Esophagus squamous epithelium (tissue), 5 donors: ENCODE measurements around the gene SH3RF2. TPM values are rescaled to one million over a fixed set of nuclear protein-coding genes. Genes with fewer than 3 reads are reported as not detected.

ENCODE experiments used
- DNase-seq: peaks from one replicate; lab custom pipeline; 2025; lab: John Stamatoyannopoulos, UW
- H3K27ac ChIP-seq, 4 donors: fragments of 200-600 bp; sonication (generic); one replicate each; pipeline ENCODE4 v1.5.1; 2016 to 2019; ENCODE audit warnings: mild to moderate bottlenecking in 1 of 4
- H3K27me3 ChIP-seq, 4 donors: fragments of 200-600 bp; sonication (generic); 1 replicate in 3 of 4; 2 replicates in 1 of 4; pipeline versions ENCODE4 v1.5.1 to v1.6.0; 2017 to 2021; ENCODE audit warnings: antibody characterized with exemption in 1 of 4
- H3K36me3 ChIP-seq, 3 donors: fragments of 200-600 bp; sonication (generic); one replicate each; pipeline ENCODE4 v1.5.1; 2016 to 2019
- H3K4me1 ChIP-seq, 3 donors: fragments of 200-600 bp; sonication (generic); one replicate each; pipeline ENCODE4 v1.5.1; 2017 to 2019
- H3K4me3 ChIP-seq, 4 donors: fragments of 200-600 bp; sonication (generic); 1 replicate in 3 of 4; 2 replicates in 1 of 4; pipeline ENCODE4 v1.5.1; 2016 to 2019; ENCODE audit warnings: mild to moderate bottlenecking in 2 of 4, moderate library complexity in 1 of 4
- H3K9me3 ChIP-seq, 3 donors: fragments of 200-600 bp; sonication (generic); one replicate each; pipeline ENCODE4 v1.5.1; 2016 to 2019
- POLR2A ChIP-seq, 4 donors: fragments of 450-650 bp; IDR thresholded peaks; one replicate each; pipeline ENCODE4 v1.6.1; 2017; ENCODE audit warnings: antibody characterized with exemption in 4 of 4, mild to moderate bottlenecking in 4 of 4, moderate library complexity in 3 of 4
- WGBS, 2 donors: methylation state at CpG; one replicate each; pipeline ENCODE4 v1.1.5; 2018; 5-methylcytosine and 5-hydroxymethylcytosine counted together
- intact Hi-C: fragments of 100-400 bp; cut with DNase I; formaldehyde crosslinking; loops from one replicate; pipeline ENCODE4 v1.15.0; 2022
- total RNA-seq, 4 donors: library from RNA; depleted of rRNA; stranded (reverse); fragments of >200 nt; gene quantifications; one replicate each; pipeline ENCODE4 v1.1.0, GENCODE V29; 2016
- TF ChIP-seq, protein P1 (sequence below), 6 experiments: fragments of 450-650 bp in 4 of 6; fragments of 200-600 bp in 2 of 6; sonication (generic) in 2 of 6; IDR thresholded peaks; one replicate each; pipeline ENCODE4 v1.5.1; 2016 to 2019; ENCODE audit warnings: antibody characterized with exemption in 6 of 6, mild to moderate bottlenecking in 4 of 6, moderate library complexity in 4 of 6
- donor health status: DM: yes; HTN: yes; CAD: no.

SH3RF2 gene
- total RNA-seq, 4 donors from 2014 or later = 33.4 to 63.1 (median 59.1) TPM

GRCh38 chr5:145898171-145898570 is 38.2 kb upstream of the SH3RF2 start:
- no peaks in the 10 kb centered on the region for H3K9me3 ChIP-seq
- H3K27ac ChIP-seq = no peak overlapping the region
- no peak for DNase-seq
- no peaks in the 10 kb centered on the region for H3K27me3 ChIP-seq
- H3K4me3 ChIP-seq = no peak overlapping the region
- no peaks in the 10 kb centered on the region for H3K36me3 ChIP-seq
- H3K4me1 ChIP-seq = no peaks in the 10 kb centered on the region
- TF ChIP-seq POLR2A (IDR thresholded peaks at IDR 0.05) = no peak
- TF ChIP-seq, protein P1, sequence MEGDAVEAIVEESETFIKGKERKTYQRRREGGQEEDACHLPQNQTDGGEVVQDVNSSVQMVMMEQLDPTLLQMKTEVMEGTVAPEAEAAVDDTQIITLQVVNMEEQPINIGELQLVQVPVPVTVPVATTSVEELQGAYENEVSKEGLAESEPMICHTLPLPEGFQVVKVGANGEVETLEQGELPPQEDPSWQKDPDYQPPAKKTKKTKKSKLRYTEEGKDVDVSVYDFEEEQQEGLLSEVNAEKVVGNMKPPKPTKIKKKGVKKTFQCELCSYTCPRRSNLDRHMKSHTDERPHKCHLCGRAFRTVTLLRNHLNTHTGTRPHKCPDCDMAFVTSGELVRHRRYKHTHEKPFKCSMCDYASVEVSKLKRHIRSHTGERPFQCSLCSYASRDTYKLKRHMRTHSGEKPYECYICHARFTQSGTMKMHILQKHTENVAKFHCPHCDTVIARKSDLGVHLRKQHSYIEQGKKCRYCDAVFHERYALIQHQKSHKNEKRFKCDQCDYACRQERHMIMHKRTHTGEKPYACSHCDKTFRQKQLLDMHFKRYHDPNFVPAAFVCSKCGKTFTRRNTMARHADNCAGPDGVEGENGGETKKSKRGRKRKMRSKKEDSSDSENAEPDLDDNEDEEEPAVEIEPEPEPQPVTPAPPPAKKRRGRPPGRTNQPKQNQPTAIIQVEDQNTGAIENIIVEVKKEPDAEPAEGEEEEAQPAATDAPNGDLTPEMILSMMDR (IDR thresholded peaks at IDR 0.05) = no peak
- intact Hi-C loops = no loop called here

DNA sequence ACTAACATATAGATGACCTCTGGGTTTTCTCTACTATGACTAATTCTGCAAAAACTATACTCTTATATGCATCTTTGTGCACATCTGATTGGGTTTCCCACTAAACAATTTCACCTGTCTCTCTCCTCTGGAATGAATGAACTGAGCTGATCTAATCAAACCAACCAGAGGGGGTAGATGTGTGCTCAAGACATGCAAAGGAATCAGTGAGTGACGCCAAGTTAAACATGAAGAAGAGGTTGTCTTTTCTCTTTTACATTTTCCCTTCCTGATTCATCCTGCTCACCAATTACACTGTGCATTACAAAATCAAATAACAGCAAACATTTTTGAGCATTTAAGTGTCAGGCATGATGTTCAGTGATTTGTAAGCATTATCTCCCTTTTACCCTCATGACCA is 34.0 kb upstream of the SH3RF2 start:
- no peak for TF ChIP-seq POLR2A (IDR thresholded peaks at IDR 0.05)
- TF ChIP-seq, protein P1 (IDR thresholded peaks at IDR 0.05) = no peak
- Histone ChIP-seq H3K4me3 (no peak overlapping the region), H3K27me3 (no peaks in the 10 kb centered on the region), H3K9me3 (no peaks in the 10 kb centered on the region), H3K27ac (no peak overlapping the region), H3K4me1 (no peaks in the 10 kb centered on the region), H3K36me3 (no peaks in the 10 kb centered on the region)
- intact Hi-C loops = no loop called here
- DNase-seq = no peak
- WGBS, 2 donors = 70 to 83% methylated on average over 1 of the region's 1 CpG

DNA sequence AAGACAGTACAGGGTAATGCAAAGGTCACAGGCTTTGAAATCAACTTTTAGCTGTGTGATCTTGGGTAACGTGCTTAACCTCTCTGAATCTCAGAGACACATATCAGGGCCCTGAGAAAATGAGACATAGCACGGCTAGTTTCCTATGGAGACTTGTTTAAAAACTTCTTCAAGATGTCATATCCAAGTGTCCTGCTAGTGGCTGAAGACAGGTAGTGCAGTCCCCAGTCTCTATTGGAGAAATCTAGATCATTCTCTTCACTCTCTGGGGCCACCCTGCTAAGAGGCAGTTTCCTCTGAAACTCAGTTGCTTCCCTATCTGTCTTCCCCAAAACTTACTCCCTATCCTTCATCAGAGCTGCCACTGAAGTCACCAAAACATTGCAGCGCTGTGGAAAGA is 33.3 kb upstream of the SH3RF2 start:
- H3K4me1 ChIP-seq = no peaks in the 10 kb centered on the region
- H3K9me3 ChIP-seq = no peaks in the 10 kb centered on the region
- intact Hi-C loops = no loop called here
- H3K27me3 ChIP-seq = no peaks in the 10 kb centered on the region
- no peaks in the 10 kb centered on the region for H3K36me3 ChIP-seq
- no peak overlapping the region for H3K4me3 ChIP-seq
- H3K27ac ChIP-seq = no peak overlapping the region
- WGBS, 2 donors = 84 to 86% methylated on average over 3 of the region's 3 CpGs
- DNase-seq = no peak
- no peak for TF ChIP-seq POLR2A (IDR thresholded peaks at IDR 0.05)
- TF ChIP-seq, protein P1 (IDR thresholded peaks at IDR 0.05) = peak in 5 of 6 experiments; percentile 16 to 42 (median 27)

DNA sequence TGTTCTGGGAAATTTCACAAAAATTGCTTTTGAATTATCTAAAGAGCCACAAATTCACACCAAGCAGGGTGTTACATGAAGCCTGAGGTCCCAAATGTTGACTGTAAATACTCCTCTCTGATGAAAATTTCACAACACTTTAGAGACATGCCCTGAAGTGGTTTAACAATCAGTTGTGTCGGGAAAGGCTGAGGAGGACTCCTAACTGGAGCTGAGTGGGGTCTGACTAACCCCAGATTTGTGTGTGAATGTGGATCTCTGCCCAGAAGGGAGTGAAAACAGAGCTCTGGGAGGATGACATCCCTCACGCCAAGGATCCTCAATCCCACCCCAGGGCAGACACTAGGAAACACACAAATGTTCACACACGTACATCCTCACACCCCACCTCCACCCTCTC is 32.5 kb upstream of the SH3RF2 start:
- Histone ChIP-seq H3K9me3 (no peaks in the 10 kb centered on the region), H3K4me3 (no peak overlapping the region), H3K27me3 (no peaks in the 10 kb centered on the region), H3K36me3 (no peaks in the 10 kb centered on the region), H3K4me1 (no peaks in the 10 kb centered on the region), H3K27ac (no peak overlapping the region)
- DNase-seq = no peak
- WGBS, 2 donors = 52 to 86% methylated on average over 3 of the region's 3 CpGs
- TF ChIP-seq, protein P1 (IDR thresholded peaks at IDR 0.05) = no peak
- TF ChIP-seq POLR2A (IDR thresholded peaks at IDR 0.05) = no peak
- intact Hi-C loops = no loop called here

GRCh38 chr5:145904743-145905142 is 31.6 kb upstream of the SH3RF2 start:
- Histone ChIP-seq H3K4me3 (no peak overlapping the region), H3K27me3 (no peaks in the 10 kb centered on the region), H3K27ac (no peak overlapping the region), H3K4me1 (no peaks in the 10 kb centered on the region), H3K9me3 (no peaks in the 10 kb centered on the region), H3K36me3 (no peaks in the 10 kb centered on the region)
- intact Hi-C loops = no loop called here
- TF ChIP-seq, protein P1 (IDR thresholded peaks at IDR 0.05) = no peak
- no peak for TF ChIP-seq POLR2A (IDR thresholded peaks at IDR 0.05)
- DNase-seq = no peak
- WGBS, 2 donors = 67 to 76% methylated on average over 1 to 5 of the region's 5 CpGs
